Fibroblast of lung (primary cell): ENCODE measurements around the gene PHF21A. TPM values are rescaled to one million over a fixed set of nuclear protein-coding genes. Genes with fewer than 3 reads are reported as not detected.

Source experiments
- DNase-seq, 2 donors: peaks; one replicate each; pipeline versions ENCODE4 v3.0.0 to v3.0.0-alpha.2; 2010; ENCODE audit warnings: low read depth in 2 of 2
- H2AFZ ChIP-seq: 2 replicates; pipeline ENCODE4 v1.5.1; 2012; ENCODE audit warnings: low read length, control low read depth, inconsistent platforms
- H3K27ac ChIP-seq: 2 replicates; pipeline ENCODE4 v1.5.1; 2011; ENCODE audit warnings: low read length, control low read depth; ENCODE audit not compliant: insufficient read depth
- H3K27me3 ChIP-seq: 2 replicates; pipeline ENCODE4 v1.5.1; 2011; ENCODE audit warnings: mild to moderate bottlenecking, low read length; ENCODE audit not compliant: control insufficient read depth, insufficient read depth
- H3K36me3 ChIP-seq: 2 replicates; pipeline ENCODE4 v1.5.1; 2011; ENCODE audit warnings: low read length; ENCODE audit not compliant: control insufficient read depth, insufficient read depth
- H3K4me1 ChIP-seq: 2 replicates; pipeline ENCODE4 v1.5.1; 2011; ENCODE audit warnings: low read length; ENCODE audit not compliant: control insufficient read depth, insufficient read depth; ENCODE audit errors: extremely low read depth
- H3K4me2 ChIP-seq: 2 replicates; pipeline ENCODE4 v1.5.1; 2011; ENCODE audit warnings: low read length, control low read depth; ENCODE audit not compliant: insufficient read depth; ENCODE audit errors: extremely low read depth
- H3K4me3 ChIP-seq, 4 experiments: fragments of 200-600 bp in 1 of 4; sonication (generic) in 1 of 4; replicated peaks in 1 of 4; 2 replicates each; pipeline ENCODE4 v1.5.1; 2011 to 2016; ENCODE audit warnings: low read length in 4 of 4, low read depth in 3 of 4, mild to moderate bottlenecking in 3 of 4, control low read depth in 2 of 4, inconsistent platforms in 1 of 4, mixed read lengths in 1 of 4; ENCODE audit not compliant: insufficient read depth in 1 of 4; ENCODE audit errors: control extremely low read depth in 1 of 4
- H3K79me2 ChIP-seq: 2 replicates; pipeline ENCODE4 v1.5.1; 2012; ENCODE audit warnings: mild to moderate bottlenecking, low read length, inconsistent platforms; ENCODE audit not compliant: control insufficient read depth, insufficient read depth
- H3K9ac ChIP-seq: 2 replicates; pipeline ENCODE4 v1.5.1; 2011; ENCODE audit warnings: mild to moderate bottlenecking, low read length, control low read depth; ENCODE audit not compliant: insufficient read depth
- H3K9me3 ChIP-seq: 2 replicates; pipeline ENCODE4 v1.5.1; 2012; ENCODE audit warnings: low read depth, low read length; ENCODE audit not compliant: control insufficient read depth, insufficient read depth
- H4K20me1 ChIP-seq: 2 replicates; pipeline ENCODE4 v1.5.1; 2011; ENCODE audit warnings: low read length; ENCODE audit not compliant: control insufficient read depth, insufficient read depth; ENCODE audit errors: extremely low read depth
- CTCF ChIP-seq, 2 donors: IDR thresholded peaks in 1 of 2; conservative IDR thresholded peaks in 1 of 2; 1 replicate in 1 of 2; 2 replicates in 1 of 2; pipeline ENCODE4 v1.5.1; 2011 to 2012; ENCODE audit warnings: low read length in 2 of 2, control low read depth in 1 of 2, inconsistent platforms in 1 of 2, low read depth in 1 of 2, mild to moderate bottlenecking in 1 of 2
- EZH2 ChIP-seq: IDR thresholded peaks from 2 replicates; pipeline ENCODE4 v1.5.1; 2012; ENCODE audit warnings: low read length, control low read depth, mild to moderate bottlenecking; ENCODE audit errors: missing control alignments
- polyA plus RNA-seq, 2 donors: library from polyadenylated mRNA; depleted of rRNA in 1 of 2; stranded (reverse) in 1 of 2; unstranded in 1 of 2; fragments of >200 nt; gene quantifications; 2 replicates each; pipeline ENCODE4 v1.2.1, GENCODE V29; 2011 to 2012; ENCODE audit warnings: missing spikeins in 1 of 2
- total RNA-seq: library from RNA; depleted of rRNA; stranded (reverse); fragments of >200 nt; gene quantifications from 2 replicates; pipeline ENCODE4 v1.2.1, GENCODE V29; 2014

The PHF21A gene
- total and polyA plus RNA-seq, 2 donors (not counting 1 experiment from before 2014, with no cell fraction given): 18.5 to 21.0 TPM

- Histone ChIP-seq H2AFZ (no peak overlapping the region), H3K27me3 (no peaks in the 10 kb centered on the region), H3K79me2 (no peaks in the 10 kb centered on the region), H3K4me1 (no peaks in the 10 kb centered on the region), H3K4me3 (no peak overlapping the region), H3K36me3 (peaks cover 22% of the 10 kb centered on the region), H3K9ac (no peak overlapping the region), H3K4me2 (no peak overlapping the region), H4K20me1 (no peaks in the 10 kb centered on the region), H3K27ac (no peak overlapping the region), H3K9me3 (no peaks in the 10 kb centered on the region)
- DNase-seq: no peak
- TF ChIP-seq EZH2: no peak
- no peak for TF ChIP-seq CTCF (conservative IDR thresholded peaks at IDR 0.05 in 1 of 2, IDR thresholded peaks at IDR 0.05 in 1 of 2; ENCODE audit: low read depth in 1 of 2, low read length in 2 of 2)
Observed at GRCh38 chr11:45909594-45910475, 211.4 kb downstream of the PHF21A start.

- Histone ChIP-seq H4K20me1 (no peaks in the 10 kb centered on the region), H2AFZ (no peak overlapping the region), H3K4me2 (no peak overlapping the region), H3K9ac (no peak overlapping the region), H3K36me3 (peaks cover 12% of the 10 kb centered on the region), H3K27me3 (no peaks in the 10 kb centered on the region), H3K27ac (no peak overlapping the region), H3K79me2 (no peaks in the 10 kb centered on the region), H3K9me3 (no peaks in the 10 kb centered on the region), H3K4me3 (no peak overlapping the region), H3K4me1 (no peaks in the 10 kb centered on the region)
- no peak for DNase-seq
- TF ChIP-seq EZH2 (no peak), CTCF (conservative IDR thresholded peaks at IDR 0.05 in 1 of 2, IDR thresholded peaks at IDR 0.05 in 1 of 2; ENCODE audit: low read depth in 1 of 2, low read length in 2 of 2) (no peak)
Observed at GRCh38 chr11:45907911-45908370, 213.3 kb downstream of the PHF21A start.

- no peak within 1 kb of the TSS for H2AFZ ChIP-seq
- H3K9ac ChIP-seq: no peak within 1 kb of the TSS
- TF ChIP-seq EZH2: no peak
- H3K4me3 ChIP-seq: no peak within 1 kb of the TSS
- peaks cover 12% of the 10 kb centered on the region for H3K36me3 ChIP-seq
- H3K27me3 ChIP-seq: no peaks in the 10 kb centered on the region
- no peaks in the 10 kb centered on the region for H4K20me1 ChIP-seq
- H3K27ac ChIP-seq: no peak within 1 kb of the TSS
- H3K79me2 ChIP-seq: no peaks in the 10 kb centered on the region
- no peak within 1 kb of the TSS for H3K4me2 ChIP-seq
- H3K4me1 ChIP-seq: no peaks in the 10 kb centered on the region
- H3K9me3 ChIP-seq: no peaks in the 10 kb centered on the region
- DNase-seq: no peak
Observed at GRCh38 chr11:45906965-45907611, 214.2 kb downstream of the PHF21A start, which contains the start of gene FREY1. FREY1 (minus strand) TSS chr11:45907271; CDS start chr11:45907245, 26 bp downstream.
